Sigmoid colon (tissue), 7 donors: ENCODE results near the gene TMEM125. TPM values are rescaled to one million over a fixed set of nuclear protein-coding genes. Genes with fewer than 3 reads are reported as not detected.

Experiments
- DNase-seq: peaks from one replicate; pipeline ENCODE4 v3.0.0-alpha.2; 2019
- H3K27ac ChIP-seq, 4 donors: fragments of 200-600 bp; sonication (generic); one replicate each; pipeline ENCODE4 v1.5.1; 2016 to 2019; ENCODE audit warnings: mild to moderate bottlenecking in 1 of 4
- H3K27me3 ChIP-seq, 3 donors: fragments of 200-600 bp; sonication (generic); one replicate each; pipeline ENCODE4 v1.5.1; 2019; ENCODE audit warnings: mild to moderate bottlenecking in 1 of 3
- H3K36me3 ChIP-seq, 4 donors: fragments of 200-600 bp; sonication (generic); one replicate each; pipeline ENCODE4 v1.5.1; 2016 to 2019
- H3K4me1 ChIP-seq, 4 donors: fragments of 200-600 bp; sonication (generic); one replicate each; pipeline ENCODE4 v1.5.1; 2017 to 2019
- H3K4me3 ChIP-seq, 4 donors: fragments of 200-600 bp; sonication (generic); one replicate each; pipeline ENCODE4 v1.5.1; 2017 to 2019; ENCODE audit warnings: mild to moderate bottlenecking in 2 of 4, moderate library complexity in 1 of 4
- H3K9me3 ChIP-seq, 4 donors: fragments of 200-600 bp in 3 of 4; sonication (generic) in 3 of 4; one replicate each; pipeline versions ENCODE4 v1.5.1 to v1.6.1; 2013 to 2019
- EP300 ChIP-seq, 4 donors: sonication (generic); formaldehyde crosslinking; IDR thresholded peaks; one replicate each; pipeline ENCODE4 v1.6.1; 2017; ENCODE audit warnings: antibody characterized with exemption in 4 of 4
- POLR2A ChIP-seq, 2 donors: fragments of 450-650 bp; IDR thresholded peaks; one replicate each; pipeline ENCODE4 v1.6.1; 2016; ENCODE audit warnings: antibody characterized with exemption in 2 of 2, mild to moderate bottlenecking in 2 of 2, moderate library complexity in 2 of 2
- POLR2AphosphoS5 ChIP-seq, 4 donors: sonication (generic); formaldehyde crosslinking; IDR thresholded peaks; one replicate each; pipeline ENCODE4 v1.6.1; 2017; ENCODE audit warnings: antibody characterized with exemption in 4 of 4
- WGBS, 2 donors: extraction: QIAGEN DNeasy Blood & Tissue Kit; methylation state at CpG; one replicate each; pipeline ENCODE4 v1.1.7; 2013; 5-methylcytosine and 5-hydroxymethylcytosine counted together
- intact Hi-C: fragments of 100-400 bp; cut with DNase I; formaldehyde crosslinking; loops from one replicate; pipeline ENCODE4 v1.15.1; 2023
- polyA plus RNA-seq, 3 donors: library from polyadenylated mRNA; stranded (reverse); fragments of 200-250 nt; gene quantifications; one replicate each; pipeline ENCODE4 v1.2.3, GENCODE V29; 2013
- total RNA-seq, 4 donors: library from RNA; depleted of rRNA; stranded (reverse); fragments of >200 nt; gene quantifications; one replicate each; pipeline ENCODE4 v1.1.0, GENCODE V29; 2016
- TF ChIP-seq, protein P1 (sequence below), 4 experiments: fragments of 450-650 bp in 3 of 4; fragments of 200-600 bp in 1 of 4; IDR thresholded peaks; one replicate each; pipeline ENCODE4 v1.5.1; 2016 to 2019; ENCODE audit warnings: antibody characterized with exemption in 4 of 4, mild to moderate bottlenecking in 3 of 4, moderate library complexity in 2 of 4
- donor health status: healthy with polysubstance abuse.
- donor health status: Bipolar disorder and iron deficiency.
- donor health status: healthy.

The TMEM125 gene
- total and polyA plus RNA-seq, 7 donors, result 29.4 to 41.7 (median 29.6) TPM; not detected in 4

- 12 to 23% methylated on average over 5 of the region's 5 CpGs for WGBS, 2 donors
- H3K4me3 ChIP-seq, result no peak overlapping the region
- H3K27ac ChIP-seq, result no peak overlapping the region
- no peaks in the 10 kb centered on the region for H3K36me3 ChIP-seq
- intact Hi-C loops, result loop anchor here (5.0 kb wide), 1 partner anchor 109 kb away; no protein-coding TSS in a partner anchor
- H3K9me3 ChIP-seq, result no peaks in the 10 kb centered on the region
- H3K27me3 ChIP-seq, result no peaks in the 10 kb centered on the region
- TF ChIP-seq POLR2A (IDR thresholded peaks at IDR 0.05) (no peak), EP300 (IDR thresholded peaks at IDR 0.05) (no peak)
- TF ChIP-seq, protein P1, sequence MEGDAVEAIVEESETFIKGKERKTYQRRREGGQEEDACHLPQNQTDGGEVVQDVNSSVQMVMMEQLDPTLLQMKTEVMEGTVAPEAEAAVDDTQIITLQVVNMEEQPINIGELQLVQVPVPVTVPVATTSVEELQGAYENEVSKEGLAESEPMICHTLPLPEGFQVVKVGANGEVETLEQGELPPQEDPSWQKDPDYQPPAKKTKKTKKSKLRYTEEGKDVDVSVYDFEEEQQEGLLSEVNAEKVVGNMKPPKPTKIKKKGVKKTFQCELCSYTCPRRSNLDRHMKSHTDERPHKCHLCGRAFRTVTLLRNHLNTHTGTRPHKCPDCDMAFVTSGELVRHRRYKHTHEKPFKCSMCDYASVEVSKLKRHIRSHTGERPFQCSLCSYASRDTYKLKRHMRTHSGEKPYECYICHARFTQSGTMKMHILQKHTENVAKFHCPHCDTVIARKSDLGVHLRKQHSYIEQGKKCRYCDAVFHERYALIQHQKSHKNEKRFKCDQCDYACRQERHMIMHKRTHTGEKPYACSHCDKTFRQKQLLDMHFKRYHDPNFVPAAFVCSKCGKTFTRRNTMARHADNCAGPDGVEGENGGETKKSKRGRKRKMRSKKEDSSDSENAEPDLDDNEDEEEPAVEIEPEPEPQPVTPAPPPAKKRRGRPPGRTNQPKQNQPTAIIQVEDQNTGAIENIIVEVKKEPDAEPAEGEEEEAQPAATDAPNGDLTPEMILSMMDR (IDR thresholded peaks at IDR 0.05), result peak; percentile 18 to 61 (median 54)
- peaks cover 0 to 6% (median 0%) of the 10 kb centered on the region in 4 donors for H3K4me1 ChIP-seq
- no peak for DNase-seq
These were observed 31.7 kb upstream of the TMEM125 start for GRCh38 chr1:43238085-43238484.

- peaks cover 0 to 6% (median 0%) of the 10 kb centered on the region in 4 donors for H3K4me1 ChIP-seq
- no peaks in the 10 kb centered on the region for H3K27me3 ChIP-seq
- TF ChIP-seq, protein P1 (IDR thresholded peaks at IDR 0.05), result no peak
- no peak for TF ChIP-seq POLR2A (IDR thresholded peaks at IDR 0.05)
- TF ChIP-seq POLR2AphosphoS5 (IDR thresholded peaks at IDR 0.05), result no peak
- no peak for TF ChIP-seq EP300 (IDR thresholded peaks at IDR 0.05)
- H3K27ac ChIP-seq, result no peak overlapping the region
- WGBS, 2 donors, result 74 to 95% methylated on average over 3 of the region's 3 CpGs
- H3K4me3 ChIP-seq, result no peak overlapping the region
- no peak for DNase-seq
- H3K9me3 ChIP-seq, result no peaks in the 10 kb centered on the region
- no peaks in the 10 kb centered on the region for H3K36me3 ChIP-seq
- intact Hi-C loops, result loop anchor here (5.0 kb wide), 1 partner anchor 108 kb away; no protein-coding TSS in a partner anchor
These were observed 30.8 kb upstream of the TMEM125 start for GRCh38 chr1:43238991-43239469.

DNA sequence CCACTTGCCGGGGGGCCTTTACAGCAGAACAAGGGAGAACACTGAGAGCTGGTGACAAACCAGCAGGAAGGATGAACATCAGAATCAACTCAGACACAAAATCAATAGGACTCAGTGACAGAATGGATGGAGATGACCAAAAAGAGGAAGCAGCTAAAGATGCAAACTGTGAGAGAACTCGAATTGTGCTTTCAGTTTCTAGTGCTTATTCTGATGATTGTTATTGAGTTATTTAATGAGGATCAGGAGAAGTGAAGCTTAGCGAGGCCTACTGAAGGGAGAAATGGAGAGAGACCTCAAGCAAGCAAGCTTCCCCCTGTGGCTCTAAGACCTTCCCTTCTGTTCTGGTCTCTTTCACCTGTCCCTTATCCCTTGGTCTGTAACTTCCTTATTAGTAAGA is 30.3 kb upstream of the TMEM125 start:
- Histone ChIP-seq H3K27ac (no peak overlapping the region), H3K9me3 (no peaks in the 10 kb centered on the region), H3K4me1 (peaks cover 0 to 6% (median 0%) of the 10 kb centered on the region in 4 donors), H3K36me3 (no peaks in the 10 kb centered on the region), H3K27me3 (no peaks in the 10 kb centered on the region), H3K4me3 (no peak overlapping the region)
- TF ChIP-seq, protein P1 (IDR thresholded peaks at IDR 0.05), result no peak
- TF ChIP-seq POLR2AphosphoS5 (IDR thresholded peaks at IDR 0.05), result no peak
- TF ChIP-seq POLR2A (IDR thresholded peaks at IDR 0.05), result no peak
- TF ChIP-seq EP300 (IDR thresholded peaks at IDR 0.05), result no peak
- WGBS, 2 donors, result 47 to 76% methylated on average over 3 of the region's 3 CpGs
- DNase-seq, result no peak
- intact Hi-C loops, result loop anchor here (5.0 kb wide), 1 partner anchor 108 kb away; no protein-coding TSS in a partner anchor

- Histone ChIP-seq H3K4me3 (no peak overlapping the region), H3K36me3 (no peaks in the 10 kb centered on the region), H3K27me3 (no peaks in the 10 kb centered on the region), H3K9me3 (no peaks in the 10 kb centered on the region), H3K4me1 (peaks cover 0 to 6% (median 0%) of the 10 kb centered on the region in 4 donors), H3K27ac (no peak overlapping the region)
- no peak for TF ChIP-seq EP300 (IDR thresholded peaks at IDR 0.05)
- TF ChIP-seq, protein P1 (IDR thresholded peaks at IDR 0.05), result no peak
- TF ChIP-seq POLR2A (IDR thresholded peaks at IDR 0.05), result no peak
- no peak for TF ChIP-seq POLR2AphosphoS5 (IDR thresholded peaks at IDR 0.05)
- intact Hi-C loops, result no loop called here
- WGBS, 2 donors, result 61 to 73% methylated on average over 6 of the region's 6 CpGs
- no peak for DNase-seq
These were observed 28.4 kb upstream of the TMEM125 start for GRCh38 chr1:43241413-43241836.

- Histone ChIP-seq H3K27me3 (no peaks in the 10 kb centered on the region), H3K4me3 (no peak overlapping the region), H3K4me1 (peaks cover 0 to 1% (median 0%) of the 10 kb centered on the region in 4 donors), H3K36me3 (no peaks in the 10 kb centered on the region), H3K27ac (no peak overlapping the region), H3K9me3 (no peaks in the 10 kb centered on the region)
- TF ChIP-seq EP300 (IDR thresholded peaks at IDR 0.05), result no peak
- TF ChIP-seq, protein P1 (IDR thresholded peaks at IDR 0.05), result no peak
- no peak for TF ChIP-seq POLR2A (IDR thresholded peaks at IDR 0.05)
- no peak for TF ChIP-seq POLR2AphosphoS5 (IDR thresholded peaks at IDR 0.05)
- no peak for DNase-seq
- intact Hi-C loops, result no loop called here
- WGBS, 2 donors, result 89 to 90% methylated on average over 6 of the region's 6 CpGs
These were observed 26.5 kb upstream of the TMEM125 start for GRCh38 chr1:43243299-43243698.
